Fibroblast of villous mesenchyme (primary cell): ENCODE results near the gene BRAF. TPM values are rescaled to one million over a fixed set of nuclear protein-coding genes. Genes with fewer than 3 reads are reported as not detected.
"Not testable (repeated sequence)": the region's sequence is repeated elsewhere in the genome, so short reads cannot be mapped to it uniquely, and the experiment has no call there.

Source experiments
- DNase-seq: peaks from one replicate; pipeline ENCODE4 v3.0.0-alpha.2; 2010; ENCODE audit warnings: low read depth
- H3K4me3 ChIP-seq: 2 replicates; pipeline ENCODE4 v1.5.1; 2011; ENCODE audit warnings: low read depth, mild to moderate bottlenecking, low read length
- total RNA-seq: library from RNA; depleted of rRNA; stranded (reverse); fragments of >200 nt; gene quantifications from 2 replicates; pipeline ENCODE4 v1.2.3, GENCODE V29; 2012
- TF ChIP-seq, protein P1 (sequence below): IDR thresholded peaks from 2 replicates; pipeline ENCODE4 v1.5.1; 2012; ENCODE audit warnings: low read depth, mild to moderate bottlenecking, low read length; ENCODE audit not compliant: insufficient read depth

BRAF gene
- total RNA-seq, 1 donor, result 30.7 TPM

DNA sequence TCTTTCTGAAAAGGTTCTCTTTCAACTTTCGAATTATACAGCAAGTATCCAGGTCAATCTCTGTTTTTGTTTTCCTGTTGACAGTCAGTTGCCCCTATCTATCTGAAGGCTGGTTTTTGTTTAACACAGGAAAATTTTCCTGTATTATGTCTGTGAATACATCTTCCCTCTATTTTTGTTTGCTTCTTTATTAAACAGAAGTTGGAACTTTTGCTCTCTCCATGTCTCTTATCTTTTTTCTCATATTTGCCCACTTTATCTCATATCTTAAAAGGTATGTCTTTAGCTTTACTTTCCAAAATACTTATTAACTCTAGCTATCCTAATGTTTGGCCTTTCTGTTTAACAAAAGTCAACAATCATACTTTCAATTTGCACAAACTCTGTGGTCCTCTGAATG, 95.0 kb downstream of the BRAF start:
- TF ChIP-seq, protein P1, sequence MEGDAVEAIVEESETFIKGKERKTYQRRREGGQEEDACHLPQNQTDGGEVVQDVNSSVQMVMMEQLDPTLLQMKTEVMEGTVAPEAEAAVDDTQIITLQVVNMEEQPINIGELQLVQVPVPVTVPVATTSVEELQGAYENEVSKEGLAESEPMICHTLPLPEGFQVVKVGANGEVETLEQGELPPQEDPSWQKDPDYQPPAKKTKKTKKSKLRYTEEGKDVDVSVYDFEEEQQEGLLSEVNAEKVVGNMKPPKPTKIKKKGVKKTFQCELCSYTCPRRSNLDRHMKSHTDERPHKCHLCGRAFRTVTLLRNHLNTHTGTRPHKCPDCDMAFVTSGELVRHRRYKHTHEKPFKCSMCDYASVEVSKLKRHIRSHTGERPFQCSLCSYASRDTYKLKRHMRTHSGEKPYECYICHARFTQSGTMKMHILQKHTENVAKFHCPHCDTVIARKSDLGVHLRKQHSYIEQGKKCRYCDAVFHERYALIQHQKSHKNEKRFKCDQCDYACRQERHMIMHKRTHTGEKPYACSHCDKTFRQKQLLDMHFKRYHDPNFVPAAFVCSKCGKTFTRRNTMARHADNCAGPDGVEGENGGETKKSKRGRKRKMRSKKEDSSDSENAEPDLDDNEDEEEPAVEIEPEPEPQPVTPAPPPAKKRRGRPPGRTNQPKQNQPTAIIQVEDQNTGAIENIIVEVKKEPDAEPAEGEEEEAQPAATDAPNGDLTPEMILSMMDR, result no peak
- no peak overlapping the region for H3K4me3 ChIP-seq
- DNase-seq, result no peak

GRCh38 chr7:140828741-140829140, 96.0 kb downstream of the BRAF start:
- TF ChIP-seq, protein P1, result no peak
- DNase-seq, result no peak
- no peak overlapping the region for H3K4me3 ChIP-seq

DNA sequence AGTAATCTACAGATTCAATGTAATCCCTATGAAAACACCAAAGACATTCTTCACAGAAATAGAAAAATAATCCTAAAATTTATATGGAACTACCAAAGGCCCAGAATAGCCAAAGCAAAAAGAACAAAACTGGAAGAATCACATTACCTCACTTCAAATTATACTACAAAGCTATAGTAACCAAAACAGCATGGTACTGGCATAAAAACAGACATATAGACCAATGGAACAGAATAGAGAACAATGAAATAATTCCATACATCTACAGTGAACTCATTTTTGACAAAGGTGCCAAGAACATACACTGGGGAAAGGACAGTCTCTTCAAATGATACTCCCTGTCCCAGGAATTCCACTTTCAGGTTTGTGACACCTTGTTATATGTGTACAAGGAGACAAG, 107.3 kb downstream of the BRAF start:
- not testable (repeated sequence) for H3K4me3 ChIP-seq, DNase-seq

GRCh38 chr7:140810830-140811556, 113.7 kb downstream of the BRAF start:
- TF ChIP-seq, protein P1, result peak; percentile 63
- peak; percentile 73 for DNase-seq
- no peak overlapping the region for H3K4me3 ChIP-seq

- TF ChIP-seq, protein P1, result no peak
- no peak overlapping the region for H3K4me3 ChIP-seq
- DNase-seq, result no peak
These were observed 114.3 kb downstream of the BRAF start for GRCh38 chr7:140810385-140810784.

DNA sequence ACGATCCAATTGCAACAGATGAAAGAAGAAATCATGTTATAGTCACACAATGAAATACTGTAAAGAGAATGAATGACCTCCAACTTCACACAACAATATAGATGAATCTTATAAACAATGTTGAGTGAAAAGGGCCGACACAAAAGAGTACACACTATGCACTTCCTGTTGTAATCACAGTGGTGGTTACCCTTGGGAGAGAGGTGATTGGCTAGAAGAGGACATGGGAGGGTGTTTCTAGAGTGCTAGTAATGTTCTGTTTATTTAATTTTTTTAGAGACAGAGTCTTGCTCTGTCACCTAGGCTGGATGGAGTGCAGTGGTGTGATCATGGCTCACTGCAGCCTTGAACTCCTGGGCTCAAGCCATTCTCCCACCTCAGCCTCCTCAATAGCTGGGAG, 145.8 kb downstream of the BRAF start:
- no peak for DNase-seq
- H3K4me3 ChIP-seq, result no peak overlapping the region
- TF ChIP-seq, protein P1, result no peak

- DNase-seq, result no peak
- TF ChIP-seq, protein P1, result no peak
- H3K4me3 ChIP-seq, result no peak overlapping the region
These were observed 146.2 kb downstream of the BRAF start for GRCh38 chr7:140778568-140778967.
